Measurements from ENCODE around the gene SND1. TPM values are rescaled to one million over a fixed set of nuclear protein-coding genes. Genes with fewer than 3 reads are reported as not detected.

Gene SND1
- total RNA-seq, 2 donors from 2014 or later: 146 to 155 TPM

- no peak for DNase-seq
- WGBS, 2 donors: 81 to 93% methylated on average over 3 of the region's 3 CpGs
- intact Hi-C loops (cut with DNase I): no loop called here
Observed at GRCh38 chr7:127726476-127726875, 74.5 kb downstream of the SND1 start.

GRCh38 chr7:127730658-127731276, 78.8 kb downstream of the SND1 start:
- DNase-seq (no peak), ATAC-seq (no peak)
- no peak for TF ChIP-seq POLR2A (IDR thresholded peaks at IDR 0.05)
- no peak for TF ChIP-seq CTCF (IDR thresholded peaks at IDR 0.05)
- WGBS, 2 donors: 92 to 96% methylated on average over 13 of the region's 13 CpGs
- H3K4me3 ChIP-seq: no peak overlapping the region
- no peaks in the 10 kb centered on the region for H3K9me3 ChIP-seq
- intact Hi-C loops (cut with DNase I): no loop called here
- no peaks in the 10 kb centered on the region for H3K27me3 ChIP-seq
- H3K4me1 ChIP-seq: peaks cover 11% of the 10 kb centered on the region
- H3K36me3 ChIP-seq (replicated peaks in 1 of 2; ENCODE audit: insufficient read depth in 1 of 2, low read depth in 2 of 2): peaks cover 0 to 10% of the 10 kb centered on the region in 2 donors
- H3K27ac ChIP-seq: no peak overlapping the region

More at GRCh38 chr7:127726476-127726875, 74.5 kb downstream of the SND1 start:
- Histone ChIP-seq H3K4me3 (no peak overlapping the region), H3K4me1 (peaks cover 2% of the 10 kb centered on the region), H3K36me3 (replicated peaks in 1 of 2; ENCODE audit: insufficient read depth in 1 of 2, low read depth in 2 of 2) (peaks cover 0 to 12% of the 10 kb centered on the region in 2 donors), H3K27ac (no peak overlapping the region), H3K9me3 (no peaks in the 10 kb centered on the region), H3K27me3 (no peaks in the 10 kb centered on the region)
- ATAC-seq: no peak
- TF ChIP-seq CTCF (IDR thresholded peaks at IDR 0.05): no peak
- no peak for TF ChIP-seq POLR2A (IDR thresholded peaks at IDR 0.05)

GRCh38 chr7:127731431-127732080, 79.6 kb downstream of the SND1 start:
- no peak for TF ChIP-seq CTCF (IDR thresholded peaks at IDR 0.05)
- TF ChIP-seq POLR2A (IDR thresholded peaks at IDR 0.05): no peak
- DNase-seq (no peak), ATAC-seq (no peak)
- H3K27me3 ChIP-seq: no peaks in the 10 kb centered on the region
- intact Hi-C loops (cut with DNase I): no loop called here
- no peak overlapping the region for H3K4me3 ChIP-seq
- H3K36me3 ChIP-seq (replicated peaks in 1 of 2; ENCODE audit: insufficient read depth in 1 of 2, low read depth in 2 of 2): peaks cover 0 to 10% of the 10 kb centered on the region in 2 donors
- peaks cover 19% of the 10 kb centered on the region for H3K4me1 ChIP-seq
- no peak overlapping the region for H3K27ac ChIP-seq
- WGBS, 2 donors: 68 to 78% methylated on average over 10 of the region's 10 CpGs
- H3K9me3 ChIP-seq: no peaks in the 10 kb centered on the region

GRCh38 chr7:127732306-127732705, 80.3 kb downstream of the SND1 start:
- Histone ChIP-seq H3K27ac (no peak overlapping the region), H3K36me3 (replicated peaks in 1 of 2; ENCODE audit: insufficient read depth in 1 of 2, low read depth in 2 of 2) (peaks cover 0 to 12% of the 10 kb centered on the region in 2 donors), H3K9me3 (no peaks in the 10 kb centered on the region), H3K4me3 (no peak overlapping the region), H3K27me3 (no peaks in the 10 kb centered on the region), H3K4me1 (peaks cover 26% of the 10 kb centered on the region)
- TF ChIP-seq CTCF (IDR thresholded peaks at IDR 0.05): no peak
- no peak for TF ChIP-seq POLR2A (IDR thresholded peaks at IDR 0.05)
- 68 to 93% methylated on average over 2 of the region's 2 CpGs for WGBS, 2 donors
- DNase-seq (no peak), ATAC-seq (no peak)
- intact Hi-C loops (cut with DNase I): no loop called here

Data from body of pancreas (tissue), 4 donors.